UCSD-AML1 (cell line): Measurements from ENCODE around the gene MCU.
"Not testable (repeated sequence)": the region's sequence is repeated elsewhere in the genome, so short reads cannot be mapped to it uniquely, and the experiment has no call there.

ENCODE experiments used
- DNase-seq: peaks from one replicate; lab custom pipeline; 2025; ENCODE audit not compliant: unreplicated experiment; lab: John Stamatoyannopoulos, UW

MCU gene

GRCh38 chr10:72729528-72729927 lies 37.6 kb downstream of the MCU start:
- no peak for DNase-seq

GRCh38 chr10:72730479-72730878 lies 38.5 kb downstream of the MCU start:
- DNase-seq: no peak

- no peak for DNase-seq
Measured at GRCh38 chr10:72731916-72732419, 40.0 kb downstream of the MCU start.

- DNase-seq: no peak
Measured at GRCh38 chr10:72732521-72732920, 40.6 kb downstream of the MCU start.

- no peak for DNase-seq
Measured at GRCh38 chr10:72733989-72734388, 42.0 kb downstream of the MCU start.

GRCh38 chr10:72735288-72735936 lies 43.5 kb downstream of the MCU start:
- DNase-seq: no peak

- no peak for DNase-seq
Measured at GRCh38 chr10:72736176-72736827, 44.4 kb downstream of the MCU start.

- DNase-seq: no peak
Measured at GRCh38 chr10:72736828-72737220, 44.9 kb downstream of the MCU start.

- not testable (repeated sequence) for DNase-seq
Measured at GRCh38 chr10:72737357-72737756, 45.4 kb downstream of the MCU start.

- DNase-seq: no peak
Measured at GRCh38 chr10:72738486-72738885, 46.5 kb downstream of the MCU start.

- no peak for DNase-seq
Measured at GRCh38 chr10:72740528-72740927, 48.6 kb downstream of the MCU start.

- no peak for DNase-seq
Measured at GRCh38 chr10:72742092-72742491, 50.1 kb downstream of the MCU start.

GRCh38 chr10:72742797-72743196 lies 50.9 kb downstream of the MCU start:
- DNase-seq: no peak

- DNase-seq: no peak
Measured at GRCh38 chr10:72744566-72744965, 52.6 kb downstream of the MCU start.

GRCh38 chr10:72746426-72747363 lies 54.8 kb downstream of the MCU start:
- no peak for DNase-seq

- no peak for DNase-seq
Measured at GRCh38 chr10:72747521-72747920, 55.6 kb downstream of the MCU start.

GRCh38 chr10:72753760-72754231 lies 61.9 kb downstream of the MCU start:
- peak; percentile 30 for DNase-seq

GRCh38 chr10:72754275-72755032 lies 62.5 kb downstream of the MCU start:
- DNase-seq: no peak

GRCh38 chr10:72756674-72757385 lies 64.9 kb downstream of the MCU start:
- no peak for DNase-seq

- no peak for DNase-seq
Measured at GRCh38 chr10:72757732-72758131, 65.8 kb downstream of the MCU start.
